A549 (cell line): ENCODE data around the gene LYRM7. TPM values are rescaled to one million over a fixed set of nuclear protein-coding genes. Genes with fewer than 3 reads are reported as not detected.
"Not testable (repeated sequence)": the region's sequence is repeated elsewhere in the genome, so short reads cannot be mapped to it uniquely, and the experiment has no call there.

Experiments used
- ATAC-seq, 2 experiments: fragments of 200-7000 bp in 1 of 2; fragments of >200 bp in 1 of 2; cut with Nextera tagmentation in 1 of 2; cut with Tn5 transposase in 1 of 2; 3 replicates each; pipeline versions ENCODE4 v1.8.0 to v1.9.1; 2018 to 2020; ENCODE audit warnings: mild to moderate bottlenecking in 1 of 2, moderate library complexity in 1 of 2
- CTCF ChIA-PET: fragments of 300-600 bp; sonication (Branson Sonifier 250); formaldehyde crosslinking; extraction: SDS; loops from one replicate; lab custom pipeline; 2021; ENCODE audit warnings: antibody characterized with exemption, inconsistent platforms; lab: Yijun Ruan, JAX
- POLR2A ChIA-PET: fragments of 350-600 bp; formaldehyde crosslinking; extraction: SDS; loops from one replicate; lab custom pipeline; 2021; ENCODE audit warnings: antibody characterized with exemption, inconsistent platforms; lab: Yijun Ruan, JAX
- DNase-seq, 2 experiments: peaks; one replicate each; pipeline versions ENCODE4 v3.0.0 to v3.0.0-alpha.2; 2011 to 2016; ENCODE audit warnings: low read depth in 1 of 2, low spot score in 1 of 2
- FAIRE-seq: peaks from 2 replicates; lab custom pipeline; 2011; peaks lifted over from hg19 to GRCh38; lab: Jason Lieb, UNC
- H3K27ac ChIP-seq, 2 experiments: fragments of >200 bp; sonication (Bioruptor Twin); formaldehyde crosslinking; 3 replicates each; pipeline ENCODE4 v1.5.1; 2016 to 2017
- H3K4me1 ChIP-seq: fragments of >200 bp; sonication (Bioruptor Twin); formaldehyde crosslinking; 3 replicates; pipeline ENCODE4 v1.6.1; 2016
- H3K4me2 ChIP-seq: fragments of >200 bp; sonication (Bioruptor Twin); formaldehyde crosslinking; 3 replicates; pipeline ENCODE4 v1.6.1; 2016
- H3K4me3 ChIP-seq: fragments of >200 bp; sonication (Bioruptor Twin); formaldehyde crosslinking; 3 replicates; pipeline ENCODE4 v1.5.1; 2016
- H3K9me3 ChIP-seq: fragments of >200 bp; sonication (Bioruptor Twin); formaldehyde crosslinking; 3 replicates; pipeline ENCODE4 v1.6.1; 2016
- CBX2 ChIP-seq: fragments of 200-600 bp; sonication (generic); IDR thresholded peaks from 2 replicates; pipeline ENCODE4 v1.6.1; 2016; ENCODE audit warnings: low read depth, mild to moderate bottlenecking, borderline replicate concordance
- CHD2 ChIP-seq: fragments of 150-350 bp; IDR thresholded peaks from 2 replicates; pipeline ENCODE4 v1.6.1; 2014; ENCODE audit warnings: low read length; ENCODE audit not compliant: partially characterized antibody
- CHD4 ChIP-seq: fragments of 200-600 bp; sonication (generic); IDR thresholded peaks from 2 replicates; pipeline ENCODE4 v1.6.1; 2016; ENCODE audit warnings: antibody characterized with exemption, mild to moderate bottlenecking, borderline replicate concordance
- FOSL2 ChIP-seq, 2 experiments: fragments of 450-650 bp in 1 of 2; fragments of >200 bp in 1 of 2; sonication (Bioruptor Twin) in 1 of 2; formaldehyde crosslinking; IDR thresholded peaks; 2 replicates each; pipeline versions ENCODE4 v1.5.0 to v1.6.1; 2016 to 2020; ENCODE audit warnings: mild to moderate bottlenecking in 1 of 2, moderate library complexity in 1 of 2
- HOXB5 ChIP-seq: fragments of 250-450 bp; sonication (Bioruptor Pico); IDR thresholded peaks from 2 replicates; pipeline ENCODE4 v1.5.0; 2020; ENCODE audit warnings: mild to moderate bottlenecking, moderate library complexity
- PHF8 ChIP-seq: fragments of 200-600 bp; sonication (generic); IDR thresholded peaks from 2 replicates; pipeline ENCODE4 v1.6.1; 2016; ENCODE audit warnings: low read depth, mild to moderate bottlenecking, antibody characterized with exemption, moderate library complexity, borderline replicate concordance
- RAD21 ChIP-seq, 2 experiments: fragments of >200 bp in 1 of 2; sonication (Bioruptor Twin) in 1 of 2; formaldehyde crosslinking in 1 of 2; IDR thresholded peaks in 1 of 2; conservative IDR thresholded peaks in 1 of 2; 2 replicates in 1 of 2; 3 replicates in 1 of 2; pipeline ENCODE4 v1.6.1; 2012 to 2018; ENCODE audit warnings: inconsistent platforms in 1 of 2
- RARB ChIP-seq: fragments of 250-450 bp; sonication (Bioruptor Pico); IDR thresholded peaks from 2 replicates; pipeline ENCODE4 v1.8.0; 2021; ENCODE audit warnings: mild to moderate bottlenecking, moderate library complexity
- RNF2 ChIP-seq: fragments of 200-600 bp; sonication (generic); IDR thresholded peaks from 2 replicates; pipeline ENCODE4 v1.6.1; 2016; ENCODE audit warnings: low read depth, mild to moderate bottlenecking, antibody characterized with exemption, moderate library complexity, borderline replicate concordance
- TP53 ChIP-seq: fragments of 250-450 bp; sonication (Bioruptor Pico); IDR thresholded peaks from 2 replicates; pipeline ENCODE4 v1.5.0; 2021; ENCODE audit warnings: mild to moderate bottlenecking, moderate library complexity
- ZSCAN20 ChIP-seq: fragments of 250-450 bp; sonication (Bioruptor Pico); IDR thresholded peaks from 2 replicates; pipeline ENCODE4 v1.8.0; 2022; ENCODE audit warnings: mild to moderate bottlenecking, moderate library complexity
- WGBS: methylation state at CpG from one replicate; pipeline ENCODE4 v1.1.6; 2017; ENCODE audit errors: missing lambda C conversion rate; 5-methylcytosine and 5-hydroxymethylcytosine counted together
- polyA plus RNA-seq, 4 experiments: library from polyadenylated mRNA; depleted of rRNA in 3 of 4; stranded (reverse); fragments of >200 nt; fragmentation: RNase III in 1 of 4; extraction: RNeasy Plus Mini Kit Qiagen cat#74134 plus additional on column Dnase treatment in 1 of 4; gene quantifications; 2 replicates in 3 of 4; 3 replicates in 1 of 4; pipeline ENCODE4 v1.2.3, GENCODE V29; 2011 to 2017
- TF ChIP-seq, protein P1 (sequence below): IDR thresholded peaks from 2 replicates; pipeline ENCODE4 v1.6.1; 2012; ENCODE audit warnings: low read depth, borderline replicate concordance
- TF ChIP-seq, protein P2 (sequence below): fragments of >200 bp; sonication (Bioruptor Twin); formaldehyde crosslinking; IDR thresholded peaks from 3 replicates; pipeline ENCODE4 v1.5.1; 2016
- TF ChIP-seq, protein P3 (sequence below): fragments of 150-350 bp; IDR thresholded peaks from 2 replicates; pipeline ENCODE4 v1.6.1; 2014; ENCODE audit warnings: low read depth, mild to moderate bottlenecking, low read length
- TF ChIP-seq, protein P4 (sequence below): IDR thresholded peaks from 2 replicates; pipeline ENCODE4 v1.6.1; 2012
- TF ChIP-seq, protein P5 (sequence below): fragments of >200 bp; sonication (Bioruptor Twin); formaldehyde crosslinking; IDR thresholded peaks from 3 replicates; pipeline ENCODE4 v1.6.1; 2016
- TF ChIP-seq, protein P6 (sequence below): fragments of 250-450 bp; sonication (Bioruptor Pico); IDR thresholded peaks from 2 replicates; pipeline ENCODE4 v1.5.0; 2021; ENCODE audit warnings: mild to moderate bottlenecking, moderate library complexity, borderline replicate concordance

LYRM7 gene
- polyA plus RNA-seq, 2 of the 4 experiments (the other 2 are of a cell fraction) = 6.2 to 11.1 TPM

DNA sequence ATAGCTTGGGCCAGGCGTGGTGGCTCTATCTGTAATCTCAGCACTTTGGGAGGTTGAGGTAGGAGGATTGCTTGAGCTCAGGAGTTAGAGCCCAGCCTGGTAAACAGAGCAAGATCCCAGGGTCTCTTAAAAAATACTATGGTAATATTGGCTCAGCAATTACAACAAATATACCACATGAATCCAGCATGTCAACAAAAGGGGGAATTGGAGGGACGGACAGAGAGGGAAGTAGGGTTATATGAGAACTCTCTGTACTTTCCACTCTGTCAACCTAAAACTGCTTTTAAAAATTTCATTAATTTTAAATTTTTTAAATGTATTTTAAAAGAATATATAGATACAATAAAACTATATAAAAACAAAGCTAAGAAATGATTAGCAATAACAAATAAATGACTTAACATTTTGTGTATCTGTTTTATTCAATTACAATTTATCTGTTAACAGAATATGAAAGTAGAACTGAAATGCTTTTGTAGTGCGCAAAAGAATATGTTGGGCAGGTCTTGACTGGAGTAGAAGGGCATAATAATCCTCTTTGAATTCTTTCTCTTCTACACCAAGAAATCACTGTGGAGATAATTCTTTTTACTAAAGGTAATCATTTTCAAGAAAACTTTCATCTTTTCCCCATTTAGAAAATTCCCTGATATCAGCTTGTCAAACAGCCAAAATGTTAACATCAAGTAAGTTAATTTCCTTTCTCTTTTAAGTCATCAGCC, 80.2 kb downstream of the LYRM7 start:
- ATAC-seq = no peak
- ChIA-PET POLR2A (no interaction called here), CTCF (interaction anchor here (0.7 to 1.0 kb wide), 2 partner anchors 61 to 131 kb away, joined by 3 to 4 read pairs; no protein-coding TSS in a partner anchor)
- no peak for FAIRE-seq
- Histone ChIP-seq H3K4me2 (no peak overlapping the region), H3K9me3 (peaks cover 17% of the 10 kb centered on the region), H3K4me1 (no peaks in the 10 kb centered on the region), H3K27ac (no peak overlapping the region), H3K4me3 (no peak overlapping the region)
- TF ChIP-seq, protein P1, sequence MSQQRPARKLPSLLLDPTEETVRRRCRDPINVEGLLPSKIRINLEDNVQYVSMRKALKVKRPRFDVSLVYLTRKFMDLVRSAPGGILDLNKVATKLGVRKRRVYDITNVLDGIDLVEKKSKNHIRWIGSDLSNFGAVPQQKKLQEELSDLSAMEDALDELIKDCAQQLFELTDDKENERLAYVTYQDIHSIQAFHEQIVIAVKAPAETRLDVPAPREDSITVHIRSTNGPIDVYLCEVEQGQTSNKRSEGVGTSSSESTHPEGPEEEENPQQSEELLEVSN = no peak
- TF ChIP-seq CBX2 = no peak
- no peak for TF ChIP-seq HOXB5 (CRISPR knock-in tag)
- TF ChIP-seq, protein P2, sequence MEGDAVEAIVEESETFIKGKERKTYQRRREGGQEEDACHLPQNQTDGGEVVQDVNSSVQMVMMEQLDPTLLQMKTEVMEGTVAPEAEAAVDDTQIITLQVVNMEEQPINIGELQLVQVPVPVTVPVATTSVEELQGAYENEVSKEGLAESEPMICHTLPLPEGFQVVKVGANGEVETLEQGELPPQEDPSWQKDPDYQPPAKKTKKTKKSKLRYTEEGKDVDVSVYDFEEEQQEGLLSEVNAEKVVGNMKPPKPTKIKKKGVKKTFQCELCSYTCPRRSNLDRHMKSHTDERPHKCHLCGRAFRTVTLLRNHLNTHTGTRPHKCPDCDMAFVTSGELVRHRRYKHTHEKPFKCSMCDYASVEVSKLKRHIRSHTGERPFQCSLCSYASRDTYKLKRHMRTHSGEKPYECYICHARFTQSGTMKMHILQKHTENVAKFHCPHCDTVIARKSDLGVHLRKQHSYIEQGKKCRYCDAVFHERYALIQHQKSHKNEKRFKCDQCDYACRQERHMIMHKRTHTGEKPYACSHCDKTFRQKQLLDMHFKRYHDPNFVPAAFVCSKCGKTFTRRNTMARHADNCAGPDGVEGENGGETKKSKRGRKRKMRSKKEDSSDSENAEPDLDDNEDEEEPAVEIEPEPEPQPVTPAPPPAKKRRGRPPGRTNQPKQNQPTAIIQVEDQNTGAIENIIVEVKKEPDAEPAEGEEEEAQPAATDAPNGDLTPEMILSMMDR = no peak
- TF ChIP-seq CHD2 = no peak
- TF ChIP-seq, protein P3, sequence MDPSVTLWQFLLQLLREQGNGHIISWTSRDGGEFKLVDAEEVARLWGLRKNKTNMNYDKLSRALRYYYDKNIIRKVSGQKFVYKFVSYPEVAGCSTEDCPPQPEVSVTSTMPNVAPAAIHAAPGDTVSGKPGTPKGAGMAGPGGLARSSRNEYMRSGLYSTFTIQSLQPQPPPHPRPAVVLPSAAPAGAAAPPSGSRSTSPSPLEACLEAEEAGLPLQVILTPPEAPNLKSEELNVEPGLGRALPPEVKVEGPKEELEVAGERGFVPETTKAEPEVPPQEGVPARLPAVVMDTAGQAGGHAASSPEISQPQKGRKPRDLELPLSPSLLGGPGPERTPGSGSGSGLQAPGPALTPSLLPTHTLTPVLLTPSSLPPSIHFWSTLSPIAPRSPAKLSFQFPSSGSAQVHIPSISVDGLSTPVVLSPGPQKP = no peak
- TF ChIP-seq RARB (CRISPR knock-in tag) = no peak
- no peak for TF ChIP-seq CHD4
- TF ChIP-seq RAD21 (conservative IDR thresholded peaks at IDR 0.05 in 1 of 2, IDR thresholded peaks at IDR 0.05 in 1 of 2) = no peak
- no peak for TF ChIP-seq TP53
- TF ChIP-seq PHF8 = no peak
- no peak for TF ChIP-seq ZSCAN20 (CRISPR knock-in tag)
- TF ChIP-seq, protein P4, sequence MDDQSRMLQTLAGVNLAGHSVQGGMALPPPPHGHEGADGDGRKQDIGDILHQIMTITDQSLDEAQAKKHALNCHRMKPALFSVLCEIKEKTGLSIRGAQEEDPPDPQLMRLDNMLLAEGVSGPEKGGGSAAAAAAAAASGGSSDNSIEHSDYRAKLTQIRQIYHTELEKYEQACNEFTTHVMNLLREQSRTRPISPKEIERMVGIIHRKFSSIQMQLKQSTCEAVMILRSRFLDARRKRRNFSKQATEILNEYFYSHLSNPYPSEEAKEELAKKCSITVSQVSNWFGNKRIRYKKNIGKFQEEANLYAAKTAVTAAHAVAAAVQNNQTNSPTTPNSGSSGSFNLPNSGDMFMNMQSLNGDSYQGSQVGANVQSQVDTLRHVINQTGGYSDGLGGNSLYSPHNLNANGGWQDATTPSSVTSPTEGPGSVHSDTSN = no peak
- no peak for TF ChIP-seq FOSL2 (IDR thresholded peaks at IDR 0.05)
- no peak for TF ChIP-seq FOSL2 (CRISPR knock-in tag; IDR thresholded peaks at IDR 0.05)
- DNase-seq = no peak
- WGBS = 86% methylated on average over 3 of the region's 3 CpGs

DNA sequence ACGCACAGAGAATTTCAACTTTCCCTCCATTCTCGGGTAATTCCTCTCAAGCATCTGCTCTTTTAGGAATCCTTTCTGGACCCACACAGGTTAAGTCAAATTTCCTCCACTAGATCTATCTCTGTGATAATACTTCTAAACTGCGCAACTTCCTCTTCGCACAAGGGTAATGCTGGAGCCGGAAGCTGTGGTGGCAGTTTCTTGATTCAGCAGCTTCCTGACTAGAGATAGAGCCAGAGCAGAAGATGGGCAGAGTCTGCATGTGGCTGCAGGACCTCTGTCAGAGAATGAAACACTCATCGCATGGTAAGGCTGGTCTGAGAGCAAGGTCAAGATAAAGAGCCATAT, 82.1 kb downstream of the LYRM7 start:
- TF ChIP-seq RNF2 (no peak), ZSCAN20 (CRISPR knock-in tag) (no peak)
- TF ChIP-seq, protein P5, sequence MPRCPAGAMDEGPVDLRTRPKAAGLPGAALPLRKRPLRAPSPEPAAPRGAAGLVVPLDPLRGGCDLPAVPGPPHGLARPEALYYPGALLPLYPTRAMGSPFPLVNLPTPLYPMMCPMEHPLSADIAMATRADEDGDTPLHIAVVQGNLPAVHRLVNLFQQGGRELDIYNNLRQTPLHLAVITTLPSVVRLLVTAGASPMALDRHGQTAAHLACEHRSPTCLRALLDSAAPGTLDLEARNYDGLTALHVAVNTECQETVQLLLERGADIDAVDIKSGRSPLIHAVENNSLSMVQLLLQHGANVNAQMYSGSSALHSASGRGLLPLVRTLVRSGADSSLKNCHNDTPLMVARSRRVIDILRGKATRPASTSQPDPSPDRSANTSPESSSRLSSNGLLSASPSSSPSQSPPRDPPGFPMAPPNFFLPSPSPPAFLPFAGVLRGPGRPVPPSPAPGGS = no peak
- TF ChIP-seq, protein P6, sequence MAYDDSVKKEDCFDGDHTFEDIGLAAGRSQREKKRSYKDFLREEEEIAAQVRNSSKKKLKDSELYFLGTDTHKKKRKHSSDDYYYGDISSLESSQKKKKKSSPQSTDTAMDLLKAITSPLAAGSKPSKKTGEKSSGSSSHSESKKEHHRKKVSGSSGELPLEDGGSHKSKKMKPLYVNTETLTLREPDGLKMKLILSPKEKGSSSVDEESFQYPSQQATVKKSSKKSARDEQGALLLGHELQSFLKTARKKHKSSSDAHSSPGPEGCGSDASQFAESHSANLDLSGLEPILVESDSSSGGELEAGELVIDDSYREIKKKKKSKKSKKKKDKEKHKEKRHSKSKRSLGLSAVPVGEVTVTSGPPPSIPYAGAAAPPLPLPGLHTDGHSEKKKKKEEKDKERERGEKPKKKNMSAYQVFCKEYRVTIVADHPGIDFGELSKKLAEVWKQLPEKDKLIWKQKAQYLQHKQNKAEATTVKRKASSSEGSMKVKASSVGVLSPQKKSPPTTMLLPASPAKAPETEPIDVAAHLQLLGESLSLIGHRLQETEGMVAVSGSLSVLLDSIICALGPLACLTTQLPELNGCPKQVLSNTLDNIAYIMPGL (CRISPR knock-in tag) = no peak
- TF ChIP-seq, all 56 proteins: peak for 0

DNA sequence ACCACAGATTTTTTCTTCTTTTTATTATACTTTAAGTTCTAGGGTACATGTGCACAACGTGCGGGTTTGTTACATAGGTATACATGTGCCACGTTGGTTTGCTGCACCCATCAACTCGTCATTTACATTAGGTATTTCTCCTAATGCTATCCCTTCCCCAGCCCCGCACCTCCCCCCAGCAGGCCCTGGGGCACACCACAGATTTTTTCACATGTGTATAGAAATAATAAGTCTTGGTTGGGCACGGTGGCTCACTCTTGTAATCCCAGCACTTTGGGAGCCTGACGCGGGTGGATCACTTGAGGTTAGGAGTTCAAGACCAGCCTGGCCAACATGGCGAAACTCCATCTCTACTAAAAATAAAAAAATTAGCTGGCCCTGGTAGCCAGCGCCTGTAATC, 83.3 kb downstream of the LYRM7 start:
- H3K4me2 ChIP-seq, H3K27ac ChIP-seq, DNase-seq, FAIRE-seq, H3K4me1 ChIP-seq, H3K4me3 ChIP-seq, POLR2A ChIA-PET, ATAC-seq, H3K9me3 ChIP-seq: not testable (repeated sequence)
- 92% methylated on average over 10 of the region's 10 CpGs for WGBS
- CTCF ChIA-PET = interaction anchor here (0.5 kb wide), 1 partner anchor 184 kb away, joined by 3 read pairs; no protein-coding TSS in a partner anchor

More for the DNA sequence above, 82.1 kb downstream of the LYRM7 start:
- DNase-seq (no peak), FAIRE-seq (no peak), ATAC-seq (no peak)
- ChIA-PET CTCF (no interaction called here), POLR2A (interaction anchor here (0.6 to 1.3 kb wide), 2 partner anchors 12 to 14 kb away, joined by 4 read pairs; partner anchors contain the start of gene CDC42SE2)
- no peaks in the 10 kb centered on the region for H3K9me3 ChIP-seq
- H3K27ac ChIP-seq = no peak overlapping the region
- no peak overlapping the region for H3K4me2 ChIP-seq
- no peaks in the 10 kb centered on the region for H3K4me1 ChIP-seq
- WGBS = 80% methylated on average over 6 of the region's 6 CpGs
- H3K4me3 ChIP-seq = no peak overlapping the region
